ENCODE data around the gene LCP1. TPM values are rescaled to one million over a fixed set of nuclear protein-coding genes. Genes with fewer than 3 reads are reported as not detected.

The LCP1 gene
- total RNA-seq, 1 donor from 2014 or later: 8.4 TPM

- no peak overlapping the region for H3K4me2 ChIP-seq (ENCODE audit: low read length)
- no peaks in the 10 kb centered on the region for H3K36me3 ChIP-seq (ENCODE audit: insufficient read depth, low read length)
- FAIRE-seq: no peak
- H3K79me2 ChIP-seq (ENCODE audit: insufficient read depth, low read length): no peaks in the 10 kb centered on the region
- no peaks in the 10 kb centered on the region for H3K9me3 ChIP-seq (ENCODE audit: insufficient read depth, low read depth, low read length)
- H4K20me1 ChIP-seq (ENCODE audit: insufficient read depth, low read length): no peaks in the 10 kb centered on the region
- H3K4me3 ChIP-seq (ENCODE audit: insufficient read depth, low read depth, low read length): no peak overlapping the region
- H3K4me1 Mint-ChIP-seq (ENCODE audit: low read depth, unreplicated experiment): peaks cover 7% of the 10 kb centered on the region
- no peak for DNase-seq (ENCODE audit: low read depth)
- H3K4me3 Mint-ChIP-seq (ENCODE audit: unreplicated experiment): no peak overlapping the region
- H3K9ac ChIP-seq (ENCODE audit: low read length): no peak overlapping the region
- H3K27me3 Mint-ChIP-seq (ENCODE audit: low read depth, unreplicated experiment): no peaks in the 10 kb centered on the region
- H3K9me3 Mint-ChIP-seq (ENCODE audit: unreplicated experiment): no peaks in the 10 kb centered on the region
- peaks cover 3% of the 10 kb centered on the region for H3K27me3 ChIP-seq (ENCODE audit: insufficient read depth, low read length)
- no peaks in the 10 kb centered on the region for H3K4me1 ChIP-seq (ENCODE audit: insufficient read depth, low read length)
- TF ChIP-seq EZH2 (IDR thresholded peaks at IDR 0.05; ENCODE audit: insufficient read depth, low read length): no peak
- TF ChIP-seq, protein P1, sequence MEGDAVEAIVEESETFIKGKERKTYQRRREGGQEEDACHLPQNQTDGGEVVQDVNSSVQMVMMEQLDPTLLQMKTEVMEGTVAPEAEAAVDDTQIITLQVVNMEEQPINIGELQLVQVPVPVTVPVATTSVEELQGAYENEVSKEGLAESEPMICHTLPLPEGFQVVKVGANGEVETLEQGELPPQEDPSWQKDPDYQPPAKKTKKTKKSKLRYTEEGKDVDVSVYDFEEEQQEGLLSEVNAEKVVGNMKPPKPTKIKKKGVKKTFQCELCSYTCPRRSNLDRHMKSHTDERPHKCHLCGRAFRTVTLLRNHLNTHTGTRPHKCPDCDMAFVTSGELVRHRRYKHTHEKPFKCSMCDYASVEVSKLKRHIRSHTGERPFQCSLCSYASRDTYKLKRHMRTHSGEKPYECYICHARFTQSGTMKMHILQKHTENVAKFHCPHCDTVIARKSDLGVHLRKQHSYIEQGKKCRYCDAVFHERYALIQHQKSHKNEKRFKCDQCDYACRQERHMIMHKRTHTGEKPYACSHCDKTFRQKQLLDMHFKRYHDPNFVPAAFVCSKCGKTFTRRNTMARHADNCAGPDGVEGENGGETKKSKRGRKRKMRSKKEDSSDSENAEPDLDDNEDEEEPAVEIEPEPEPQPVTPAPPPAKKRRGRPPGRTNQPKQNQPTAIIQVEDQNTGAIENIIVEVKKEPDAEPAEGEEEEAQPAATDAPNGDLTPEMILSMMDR (IDR thresholded peaks at IDR 0.05; ENCODE audit: insufficient read depth, low read depth, low read length): no peak
- no peak overlapping the region for H3K27ac Mint-ChIP-seq (ENCODE audit: unreplicated experiment)
- no peak overlapping the region for H3K27ac ChIP-seq (ENCODE audit: low read depth, low read length)
- no peaks in the 10 kb centered on the region for H3K36me3 Mint-ChIP-seq (ENCODE audit: low read depth, unreplicated experiment)
- H2AFZ ChIP-seq (ENCODE audit: low read depth, low read length): no peak overlapping the region
Observed at GRCh38 chr13:46185634-46186033, 3.7 kb upstream of the LCP1 start.

DNA sequence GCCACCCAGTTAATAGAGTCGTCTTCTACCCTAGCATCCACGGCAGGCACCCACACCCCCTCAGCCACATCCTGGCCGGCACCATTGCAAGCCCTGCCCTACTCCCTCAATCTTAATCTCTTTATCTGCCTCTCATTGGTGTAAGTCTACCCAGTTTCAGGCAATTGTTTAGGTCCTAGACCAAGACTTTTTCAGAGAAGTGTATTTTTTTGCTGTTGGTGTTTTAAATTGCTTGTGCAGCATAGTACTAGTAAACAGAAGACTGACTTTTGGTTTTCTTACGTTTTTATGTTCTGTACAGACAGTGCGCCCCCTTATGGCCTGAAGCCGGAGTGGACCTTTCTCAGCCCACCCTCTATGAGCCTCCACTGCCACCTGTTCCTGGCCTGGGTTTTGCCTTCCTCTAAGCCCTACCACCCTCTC is 2.3 kb upstream of the LCP1 start:
- no peaks in the 10 kb centered on the region for H3K36me3 ChIP-seq (ENCODE audit: insufficient read depth, low read length)
- H3K9ac ChIP-seq (ENCODE audit: low read length): no peak overlapping the region
- no peaks in the 10 kb centered on the region for H4K20me1 ChIP-seq (ENCODE audit: insufficient read depth, low read length)
- TF ChIP-seq, protein P1 (IDR thresholded peaks at IDR 0.05; ENCODE audit: insufficient read depth, low read depth, low read length): peak; percentile 50
- no peak for TF ChIP-seq EZH2 (IDR thresholded peaks at IDR 0.05; ENCODE audit: insufficient read depth, low read length)
- Mint-ChIP-seq H3K9me3 (ENCODE audit: unreplicated experiment) (no peaks in the 10 kb centered on the region), H3K27ac (ENCODE audit: unreplicated experiment) (no peak overlapping the region), H3K4me1 (ENCODE audit: low read depth, unreplicated experiment) (peaks cover 11% of the 10 kb centered on the region), H3K36me3 (ENCODE audit: low read depth, unreplicated experiment) (no peaks in the 10 kb centered on the region), H3K4me3 (ENCODE audit: unreplicated experiment) (no peak overlapping the region), H3K27me3 (ENCODE audit: low read depth, unreplicated experiment) (no peaks in the 10 kb centered on the region)
- no peaks in the 10 kb centered on the region for H3K79me2 ChIP-seq (ENCODE audit: insufficient read depth, low read length)
- no peak for DNase-seq (ENCODE audit: low read depth)
- H3K27me3 ChIP-seq (ENCODE audit: insufficient read depth, low read length): peaks cover 3% of the 10 kb centered on the region
- no peak overlapping the region for H3K4me2 ChIP-seq (ENCODE audit: low read length)
- H3K9me3 ChIP-seq (ENCODE audit: insufficient read depth, low read depth, low read length): no peaks in the 10 kb centered on the region
- no peak overlapping the region for H2AFZ ChIP-seq (ENCODE audit: low read depth, low read length)
- FAIRE-seq: no peak
- no peaks in the 10 kb centered on the region for H3K4me1 ChIP-seq (ENCODE audit: insufficient read depth, low read length)
- no peak overlapping the region for H3K4me3 ChIP-seq (ENCODE audit: insufficient read depth, low read depth, low read length)
- H3K27ac ChIP-seq (ENCODE audit: low read depth, low read length): no peak overlapping the region

GRCh38 chr13:46183018-46183946 is 1.3 kb upstream of the LCP1 start:
- H3K4me2 ChIP-seq (ENCODE audit: low read length): no peak overlapping the region
- H3K4me3 ChIP-seq (ENCODE audit: insufficient read depth, low read depth, low read length): no peak overlapping the region
- H2AFZ ChIP-seq (ENCODE audit: low read depth, low read length): no peak overlapping the region
- FAIRE-seq (no peak), DNase-seq (ENCODE audit: low read depth) (no peak)
- Mint-ChIP-seq H3K36me3 (ENCODE audit: low read depth, unreplicated experiment) (no peaks in the 10 kb centered on the region), H3K4me3 (ENCODE audit: unreplicated experiment) (no peak overlapping the region), H3K4me1 (ENCODE audit: low read depth, unreplicated experiment) (peaks cover 12% of the 10 kb centered on the region), H3K9me3 (ENCODE audit: unreplicated experiment) (no peaks in the 10 kb centered on the region), H3K27ac (ENCODE audit: unreplicated experiment) (no peak overlapping the region), H3K27me3 (ENCODE audit: low read depth, unreplicated experiment) (no peaks in the 10 kb centered on the region)
- no peak overlapping the region for H3K27ac ChIP-seq (ENCODE audit: low read depth, low read length)
- no peaks in the 10 kb centered on the region for H3K79me2 ChIP-seq (ENCODE audit: insufficient read depth, low read length)
- H3K27me3 ChIP-seq (ENCODE audit: insufficient read depth, low read length): peaks cover 3% of the 10 kb centered on the region
- H4K20me1 ChIP-seq (ENCODE audit: insufficient read depth, low read length): no peaks in the 10 kb centered on the region
- H3K9me3 ChIP-seq (ENCODE audit: insufficient read depth, low read depth, low read length): no peaks in the 10 kb centered on the region
- H3K9ac ChIP-seq (ENCODE audit: low read length): no peak overlapping the region
- H3K36me3 ChIP-seq (ENCODE audit: insufficient read depth, low read length): no peaks in the 10 kb centered on the region
- TF ChIP-seq EZH2 (IDR thresholded peaks at IDR 0.05; ENCODE audit: insufficient read depth, low read length): no peak
- TF ChIP-seq, protein P1 (IDR thresholded peaks at IDR 0.05; ENCODE audit: insufficient read depth, low read depth, low read length): no peak
- H3K4me1 ChIP-seq (ENCODE audit: insufficient read depth, low read length): no peaks in the 10 kb centered on the region
